Nephron (organoid): ENCODE data around the gene ZNF100.
"Not testable (repeated sequence)": the region's sequence is repeated elsewhere in the genome, so short reads cannot be mapped to it uniquely, and the experiment has no call there.

Source experiments
- H3K27ac Mint-ChIP-seq, 3 experiments: 2 replicates each; pipeline ENCODE4 v1.8.0; 2020; ENCODE audit warnings: mixed read lengths in 3 of 3, mild to moderate bottlenecking in 2 of 3, moderate library complexity in 1 of 3
- H3K27me3 Mint-ChIP-seq: 2 replicates; pipeline ENCODE4 v1.8.0; 2021; ENCODE audit warnings: low read depth, mild to moderate bottlenecking, moderate library complexity, mixed read lengths
- H3K36me3 Mint-ChIP-seq: 2 replicates; pipeline ENCODE4 v1.8.0; 2020; ENCODE audit warnings: low read depth, mixed read lengths
- H3K4me1 Mint-ChIP-seq: 2 replicates; pipeline ENCODE4 v1.8.0; 2020; ENCODE audit warnings: mixed read lengths
- H3K4me3 Mint-ChIP-seq, 3 experiments: 2 replicates each; pipeline ENCODE4 v1.8.0; 2020; ENCODE audit warnings: mild to moderate bottlenecking in 3 of 3, mixed read lengths in 3 of 3, moderate library complexity in 2 of 3
- H3K9me3 Mint-ChIP-seq: 2 replicates; pipeline ENCODE4 v1.8.0; 2020; ENCODE audit warnings: mixed read lengths
- TF ChIP-seq, protein P1 (sequence below), 3 experiments: fragments of 200-600 bp; sonication (generic); IDR thresholded peaks; one replicate each; pipeline ENCODE4 v1.5.0; 2021; ENCODE audit warnings: antibody characterized with exemption in 3 of 3; ENCODE audit not compliant: unreplicated experiment in 3 of 3

The ZNF100 gene

DNA sequence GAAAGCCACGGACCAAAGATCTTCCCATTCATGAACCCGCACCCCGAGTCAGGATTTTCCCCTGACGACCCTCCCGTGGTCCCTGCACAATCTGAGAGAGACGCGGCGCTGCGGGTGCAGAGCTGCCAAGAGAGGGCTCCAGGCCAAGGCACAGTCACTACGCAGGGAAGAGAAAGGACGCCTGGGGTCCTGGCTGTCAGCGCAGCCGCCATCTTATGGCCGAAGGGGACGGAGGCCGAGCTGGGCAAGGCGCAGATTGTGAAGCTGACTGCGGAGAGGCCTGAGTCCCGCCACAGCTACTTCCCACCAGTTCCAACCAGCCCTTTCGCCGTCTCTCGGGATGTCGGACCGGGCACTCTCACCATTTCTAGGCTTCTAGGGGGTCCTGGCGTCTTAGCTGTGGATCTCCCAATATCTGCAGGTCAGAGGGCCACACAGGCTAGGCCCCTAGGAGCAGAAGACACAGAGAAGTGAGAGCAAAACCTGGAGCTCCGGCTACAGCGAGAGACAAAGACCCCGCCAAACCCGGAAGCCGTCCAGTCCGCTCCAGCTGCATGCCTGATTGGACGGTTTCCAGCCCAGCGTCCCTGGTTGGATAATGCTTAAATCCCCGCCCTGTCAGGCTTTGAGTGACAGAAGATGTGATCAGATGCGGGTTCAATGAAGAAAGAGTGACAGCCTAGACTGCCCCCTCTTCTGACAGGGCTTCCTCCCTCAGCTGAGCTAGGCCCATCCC is at the start of gene ZNF100:
Gene ZNF100 (minus strand): TSS at position 515 of the 736 bp plus-strand sequence. CDS start 150 bp downstream, at position 365.
- peak within 1 kb of the TSS; percentile 93 to 97 (median 96) for H3K27ac Mint-ChIP-seq
- peaks cover 45% of the 10 kb centered on the region for H3K36me3 Mint-ChIP-seq
- peaks cover 9% of the 10 kb centered on the region for H3K4me1 Mint-ChIP-seq
- H3K9me3 Mint-ChIP-seq, result peaks cover 8% of the 10 kb centered on the region
- TF ChIP-seq, protein P1, sequence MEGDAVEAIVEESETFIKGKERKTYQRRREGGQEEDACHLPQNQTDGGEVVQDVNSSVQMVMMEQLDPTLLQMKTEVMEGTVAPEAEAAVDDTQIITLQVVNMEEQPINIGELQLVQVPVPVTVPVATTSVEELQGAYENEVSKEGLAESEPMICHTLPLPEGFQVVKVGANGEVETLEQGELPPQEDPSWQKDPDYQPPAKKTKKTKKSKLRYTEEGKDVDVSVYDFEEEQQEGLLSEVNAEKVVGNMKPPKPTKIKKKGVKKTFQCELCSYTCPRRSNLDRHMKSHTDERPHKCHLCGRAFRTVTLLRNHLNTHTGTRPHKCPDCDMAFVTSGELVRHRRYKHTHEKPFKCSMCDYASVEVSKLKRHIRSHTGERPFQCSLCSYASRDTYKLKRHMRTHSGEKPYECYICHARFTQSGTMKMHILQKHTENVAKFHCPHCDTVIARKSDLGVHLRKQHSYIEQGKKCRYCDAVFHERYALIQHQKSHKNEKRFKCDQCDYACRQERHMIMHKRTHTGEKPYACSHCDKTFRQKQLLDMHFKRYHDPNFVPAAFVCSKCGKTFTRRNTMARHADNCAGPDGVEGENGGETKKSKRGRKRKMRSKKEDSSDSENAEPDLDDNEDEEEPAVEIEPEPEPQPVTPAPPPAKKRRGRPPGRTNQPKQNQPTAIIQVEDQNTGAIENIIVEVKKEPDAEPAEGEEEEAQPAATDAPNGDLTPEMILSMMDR (IDR thresholded peaks at IDR 0.05; ENCODE audit: unreplicated experiment in 3 of 3), result no peak
- H3K4me3 Mint-ChIP-seq, result peak within 1 kb of the TSS; percentile 91 to 98 (median 98)
- H3K27me3 Mint-ChIP-seq, result no peaks in the 10 kb centered on the region

DNA sequence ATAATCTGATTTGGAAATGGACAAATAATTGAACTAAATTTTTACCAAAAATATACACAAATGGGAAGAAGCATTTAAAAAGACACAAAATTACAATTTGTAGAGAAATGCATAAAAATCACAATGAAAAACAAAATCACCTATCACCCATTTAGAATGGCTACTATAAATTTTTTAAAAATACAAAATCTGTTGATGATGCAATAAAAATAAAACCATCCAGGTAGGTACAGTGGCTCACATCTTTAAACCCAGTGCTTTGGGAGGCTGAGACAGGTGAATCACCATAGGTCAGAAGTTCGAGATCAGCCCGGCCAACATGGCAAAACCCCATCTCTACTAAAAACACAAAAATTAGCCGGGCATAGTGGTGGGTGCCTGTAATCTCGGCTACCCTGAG is 45.1 kb upstream of the ZNF100 start:
- Mint-ChIP-seq H3K4me1 (no peaks in the 10 kb centered on the region), H3K27ac (no peak overlapping the region), H3K27me3 (no peaks in the 10 kb centered on the region), H3K4me3 (no peak overlapping the region), H3K9me3 (peaks cover 68% of the 10 kb centered on the region), H3K36me3 (peaks cover 98% of the 10 kb centered on the region)
- TF ChIP-seq, protein P1 (IDR thresholded peaks at IDR 0.05; ENCODE audit: unreplicated experiment in 3 of 3), result no peak

- H3K27ac Mint-ChIP-seq, H3K4me1 Mint-ChIP-seq, H3K27me3 Mint-ChIP-seq, H3K4me3 Mint-ChIP-seq: not testable (repeated sequence)
- Mint-ChIP-seq H3K9me3 (peaks cover 66% of the 10 kb centered on the region), H3K36me3 (peaks cover 88% of the 10 kb centered on the region)
Measured at GRCh38 chr19:21808400-21809000, 41.1 kb upstream of the ZNF100 start.

- Mint-ChIP-seq H3K4me3 (no peak overlapping the region), H3K27me3 (no peaks in the 10 kb centered on the region), H3K27ac (no peak overlapping the region), H3K4me1 (no peaks in the 10 kb centered on the region), H3K36me3 (peaks cover 3% of the 10 kb centered on the region), H3K9me3 (peaks cover 42% of the 10 kb centered on the region)
- TF ChIP-seq, protein P1 (IDR thresholded peaks at IDR 0.05; ENCODE audit: unreplicated experiment in 3 of 3), result no peak
Measured at GRCh38 chr19:21789466-21790085, 22.2 kb upstream of the ZNF100 start.

DNA sequence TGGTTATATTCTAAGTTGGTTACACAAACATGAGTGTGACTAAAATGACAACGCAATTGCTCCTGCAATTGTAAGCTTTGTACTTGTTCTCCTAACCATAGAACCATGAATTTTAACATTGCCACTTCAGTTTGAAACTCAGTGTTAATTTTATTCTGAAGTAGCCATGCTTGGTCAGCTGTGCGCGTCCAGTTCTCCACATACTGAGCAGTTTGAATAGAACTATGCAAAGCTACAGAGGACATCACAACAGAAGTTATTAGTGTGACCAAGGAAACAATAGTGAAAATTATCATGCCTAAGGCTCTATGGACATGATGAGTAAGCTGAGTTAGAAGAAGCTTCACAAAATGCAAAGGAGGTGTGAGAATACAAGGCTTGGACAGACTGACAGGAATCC is 19.6 kb upstream of the ZNF100 start:
- Mint-ChIP-seq H3K36me3 (peaks cover 3% of the 10 kb centered on the region), H3K4me3 (no peak overlapping the region), H3K4me1 (no peaks in the 10 kb centered on the region), H3K9me3 (peaks cover 39% of the 10 kb centered on the region), H3K27me3 (no peaks in the 10 kb centered on the region), H3K27ac (no peak overlapping the region)
- TF ChIP-seq, protein P1 (IDR thresholded peaks at IDR 0.05; ENCODE audit: unreplicated experiment in 3 of 3), result no peak

DNA sequence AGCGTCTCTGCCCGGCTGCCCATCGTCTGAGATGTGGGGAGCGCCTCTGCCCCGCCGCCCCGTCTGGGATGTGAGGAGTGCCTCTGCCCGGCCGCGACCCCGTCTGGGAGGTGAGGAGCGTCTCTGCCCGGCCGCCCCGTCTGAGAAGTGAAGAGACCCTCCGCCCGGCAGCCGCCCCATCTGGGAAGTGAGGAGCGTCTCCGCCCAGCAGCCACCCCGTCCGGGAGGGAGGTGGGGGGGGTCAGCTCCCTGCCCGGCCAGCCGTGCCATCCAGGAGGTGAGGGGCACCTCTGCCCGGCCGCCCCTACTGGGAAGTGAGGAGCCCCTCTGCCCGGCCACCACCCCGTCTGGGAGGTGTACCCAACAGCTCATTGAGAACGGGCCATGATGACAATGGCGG is 8.4 kb upstream of the ZNF100 start:
- not testable (repeated sequence) for H3K27me3 Mint-ChIP-seq, H3K4me3 Mint-ChIP-seq, H3K27ac Mint-ChIP-seq, H3K9me3 Mint-ChIP-seq, H3K36me3 Mint-ChIP-seq, H3K4me1 Mint-ChIP-seq

- peaks cover 50% of the 10 kb centered on the region for H3K36me3 Mint-ChIP-seq
- peaks cover 14% of the 10 kb centered on the region for H3K9me3 Mint-ChIP-seq
- peak overlapping the region; percentile 93 to 97 (median 96) for H3K27ac Mint-ChIP-seq
- H3K4me3 Mint-ChIP-seq, result peak overlapping the region; percentile 91 to 98 (median 98)
- H3K4me1 Mint-ChIP-seq, H3K27me3 Mint-ChIP-seq: not testable (repeated sequence)
Measured at GRCh38 chr19:21766705-21767064, 694 bp downstream of the ZNF100 start.
